ENCODE measurements around the gene PAN2.

PAN2 gene

GRCh38 chr12:56332512-56333196 lies 1.1 kb downstream of the PAN2 start:
- no peaks in the 10 kb centered on the region for H3K27me3 ChIP-seq (ENCODE audit: insufficient read depth, poor library complexity, severe bottlenecking)
- TF ChIP-seq REST (IDR thresholded peaks at IDR 0.05; ENCODE audit: insufficient replicate concordance, low read depth) (no peak), CTCF (IDR thresholded peaks at IDR 0.05; ENCODE audit: insufficient read depth, low read length) (no peak), GABPA (IDR thresholded peaks at IDR 0.05; ENCODE audit: low read depth) (no peak), POLR2AphosphoS5 (IDR thresholded peaks at IDR 0.05; ENCODE audit: low read depth) (no peak), SPI1 (IDR thresholded peaks at IDR 0.05; ENCODE audit: borderline replicate concordance, low read depth) (no peak)
- no peak for DNase-seq (ENCODE audit: low read depth in 1 of 2, low spot score in 1 of 2)
- H3K4me3 ChIP-seq (replicated peaks; ENCODE audit: insufficient read depth, low read length): peak overlapping the region; percentile 64
- H3K27ac ChIP-seq (replicated peaks): peak overlapping the region; percentile 97

GRCh38 chr12:56330936-56331490 lies 2.8 kb downstream of the PAN2 start:
- TF ChIP-seq SPI1 (IDR thresholded peaks at IDR 0.05; ENCODE audit: borderline replicate concordance, low read depth) (no peak), REST (IDR thresholded peaks at IDR 0.05; ENCODE audit: insufficient replicate concordance, low read depth) (no peak), GABPA (IDR thresholded peaks at IDR 0.05; ENCODE audit: low read depth) (no peak), POLR2AphosphoS5 (IDR thresholded peaks at IDR 0.05; ENCODE audit: low read depth) (no peak), CTCF (IDR thresholded peaks at IDR 0.05; ENCODE audit: insufficient read depth, low read length) (no peak)

GRCh38 chr12:56326533-56326932 lies 7.3 kb downstream of the PAN2 start:
- DNase-seq (ENCODE audit: low read depth in 1 of 2, low spot score in 1 of 2): no peak
- TF ChIP-seq SPI1 (IDR thresholded peaks at IDR 0.05; ENCODE audit: borderline replicate concordance, low read depth) (no peak), REST (IDR thresholded peaks at IDR 0.05; ENCODE audit: insufficient replicate concordance, low read depth) (no peak), GABPA (IDR thresholded peaks at IDR 0.05; ENCODE audit: low read depth) (no peak), POLR2AphosphoS5 (IDR thresholded peaks at IDR 0.05; ENCODE audit: low read depth) (no peak), CTCF (IDR thresholded peaks at IDR 0.05; ENCODE audit: insufficient read depth, low read length) (no peak)
- Histone ChIP-seq H3K4me3 (replicated peaks; ENCODE audit: insufficient read depth, low read length) (no peak overlapping the region), H3K27me3 (ENCODE audit: insufficient read depth, poor library complexity, severe bottlenecking) (no peaks in the 10 kb centered on the region), H3K27ac (replicated peaks) (no peak overlapping the region)

More at GRCh38 chr12:56330936-56331490, 2.8 kb downstream of the PAN2 start:
- Histone ChIP-seq H3K27me3 (ENCODE audit: insufficient read depth, poor library complexity, severe bottlenecking) (no peaks in the 10 kb centered on the region), H3K4me3 (replicated peaks; ENCODE audit: insufficient read depth, low read length) (no peak overlapping the region), H3K27ac (replicated peaks) (no peak overlapping the region)
- no peak for DNase-seq (ENCODE audit: low read depth in 1 of 2, low spot score in 1 of 2)
